ENCODE measurements around the gene HOXD13.

The HOXD13 gene

DNA sequence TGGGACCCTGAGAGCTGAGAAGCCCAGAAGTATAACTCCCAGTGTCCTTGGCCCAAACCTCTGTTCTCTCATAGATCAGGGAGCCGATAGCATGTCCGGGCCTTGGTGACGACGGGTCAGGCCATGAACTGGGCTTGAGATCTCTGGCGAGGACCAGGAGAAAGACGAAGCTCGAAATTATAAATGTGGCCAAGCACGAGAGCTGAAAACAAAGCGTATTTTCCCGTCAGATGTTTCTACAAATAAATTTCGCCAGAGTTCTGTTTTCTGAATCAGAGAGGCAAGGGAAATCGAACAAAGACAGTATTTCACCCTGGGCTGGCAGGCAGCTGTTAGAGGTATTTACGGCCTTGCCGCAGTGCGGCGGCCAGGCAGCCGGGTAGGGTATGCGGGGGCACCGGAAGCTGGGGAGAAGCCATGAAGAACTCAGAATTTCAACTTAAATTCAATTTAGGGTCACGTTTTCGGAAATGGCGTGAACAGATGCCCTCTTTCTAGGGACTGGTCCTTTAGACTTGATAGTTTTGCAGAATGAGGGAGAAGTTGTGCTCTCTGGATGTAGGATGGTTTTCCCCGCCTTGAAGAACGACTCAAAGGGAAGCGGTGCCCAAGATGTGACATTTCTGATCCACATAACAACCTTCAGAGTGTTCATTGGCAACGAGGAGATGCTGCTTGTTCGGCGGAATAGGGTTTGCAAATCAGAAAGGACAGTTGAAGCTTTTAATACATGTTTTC, 46.6 kb downstream of the HOXD13 start:
- peak in 1 of 2 donors; percentile 32 for DNase-seq
- Histone ChIP-seq H3K36me3 (no peaks in the 10 kb centered on the region), H3K27me3 (peaks cover 0 to 16% of the 10 kb centered on the region in 2 donors), H3K4me3 (peak overlapping the region; percentile 48 to 57), H3K9me3 (no peaks in the 10 kb centered on the region), H3K27ac (peak overlapping the region; percentile 57 to 60), H3K4me1 (peaks cover 0 to 39% (median 22%) of the 10 kb centered on the region in 4 donors)
- intact Hi-C loops (cut with DNase I; ENCODE audit: low total_unique reads), result no loop called here
- TF ChIP-seq, protein P1, sequence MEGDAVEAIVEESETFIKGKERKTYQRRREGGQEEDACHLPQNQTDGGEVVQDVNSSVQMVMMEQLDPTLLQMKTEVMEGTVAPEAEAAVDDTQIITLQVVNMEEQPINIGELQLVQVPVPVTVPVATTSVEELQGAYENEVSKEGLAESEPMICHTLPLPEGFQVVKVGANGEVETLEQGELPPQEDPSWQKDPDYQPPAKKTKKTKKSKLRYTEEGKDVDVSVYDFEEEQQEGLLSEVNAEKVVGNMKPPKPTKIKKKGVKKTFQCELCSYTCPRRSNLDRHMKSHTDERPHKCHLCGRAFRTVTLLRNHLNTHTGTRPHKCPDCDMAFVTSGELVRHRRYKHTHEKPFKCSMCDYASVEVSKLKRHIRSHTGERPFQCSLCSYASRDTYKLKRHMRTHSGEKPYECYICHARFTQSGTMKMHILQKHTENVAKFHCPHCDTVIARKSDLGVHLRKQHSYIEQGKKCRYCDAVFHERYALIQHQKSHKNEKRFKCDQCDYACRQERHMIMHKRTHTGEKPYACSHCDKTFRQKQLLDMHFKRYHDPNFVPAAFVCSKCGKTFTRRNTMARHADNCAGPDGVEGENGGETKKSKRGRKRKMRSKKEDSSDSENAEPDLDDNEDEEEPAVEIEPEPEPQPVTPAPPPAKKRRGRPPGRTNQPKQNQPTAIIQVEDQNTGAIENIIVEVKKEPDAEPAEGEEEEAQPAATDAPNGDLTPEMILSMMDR (IDR thresholded peaks at IDR 0.05), result no peak

DNA sequence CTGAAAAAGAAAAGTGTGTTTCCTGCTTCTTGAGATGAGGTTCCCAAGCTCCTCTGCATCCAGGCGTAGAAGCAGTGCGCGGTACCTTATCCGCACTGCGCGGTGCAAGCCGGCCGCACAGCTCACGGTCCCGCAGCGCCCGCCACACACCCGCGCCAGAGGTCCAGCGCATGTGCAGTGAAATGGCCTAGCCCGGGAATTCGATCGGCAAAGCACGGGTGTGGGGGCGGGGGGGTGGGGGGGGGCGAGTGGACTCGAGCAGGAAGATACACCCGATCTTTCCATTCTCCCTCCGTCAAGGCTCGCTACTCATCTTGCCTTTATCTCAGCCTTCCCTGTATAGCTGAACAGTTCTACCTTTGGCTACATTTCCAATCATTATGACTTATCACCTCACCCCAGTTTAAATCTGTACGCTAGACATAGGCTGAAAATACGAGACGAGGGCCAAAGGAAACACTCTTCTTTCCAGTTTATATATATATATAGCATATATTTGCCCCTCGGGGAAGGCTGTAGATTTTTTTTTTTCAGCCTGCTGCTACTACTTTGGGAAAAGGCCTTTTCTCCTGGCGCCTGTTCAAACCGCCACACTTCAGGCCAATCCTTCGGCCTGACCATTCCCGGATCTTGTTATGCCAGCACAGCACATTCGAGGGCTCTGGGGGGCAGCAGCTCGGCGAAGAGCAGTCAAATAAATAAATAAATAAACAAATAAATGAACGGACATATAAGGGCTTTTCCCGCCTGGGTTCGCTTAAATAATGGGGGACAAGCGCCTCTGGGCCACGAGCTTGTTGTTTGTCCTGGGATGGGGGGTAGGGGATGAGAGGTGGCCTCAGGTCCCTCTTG, 47.4 kb downstream of the HOXD13 start:
- H3K27ac ChIP-seq, result peak overlapping the region; percentile 57 to 60
- H3K27me3 ChIP-seq, result peaks cover 0 to 16% of the 10 kb centered on the region in 2 donors
- TF ChIP-seq, protein P1 (IDR thresholded peaks at IDR 0.05), result no peak
- peaks cover 0 to 39% (median 22%) of the 10 kb centered on the region in 4 donors for H3K4me1 ChIP-seq
- no peak for DNase-seq
- no peaks in the 10 kb centered on the region for H3K36me3 ChIP-seq
- no peaks in the 10 kb centered on the region for H3K9me3 ChIP-seq
- peak overlapping the region; percentile 48 to 57 for H3K4me3 ChIP-seq
- intact Hi-C loops (cut with DNase I; ENCODE audit: low total_unique reads), result loop anchor here (2.0 to 5.0 kb wide), 3 partner anchors 315 to 497 kb away; no protein-coding TSS in a partner anchor

DNA sequence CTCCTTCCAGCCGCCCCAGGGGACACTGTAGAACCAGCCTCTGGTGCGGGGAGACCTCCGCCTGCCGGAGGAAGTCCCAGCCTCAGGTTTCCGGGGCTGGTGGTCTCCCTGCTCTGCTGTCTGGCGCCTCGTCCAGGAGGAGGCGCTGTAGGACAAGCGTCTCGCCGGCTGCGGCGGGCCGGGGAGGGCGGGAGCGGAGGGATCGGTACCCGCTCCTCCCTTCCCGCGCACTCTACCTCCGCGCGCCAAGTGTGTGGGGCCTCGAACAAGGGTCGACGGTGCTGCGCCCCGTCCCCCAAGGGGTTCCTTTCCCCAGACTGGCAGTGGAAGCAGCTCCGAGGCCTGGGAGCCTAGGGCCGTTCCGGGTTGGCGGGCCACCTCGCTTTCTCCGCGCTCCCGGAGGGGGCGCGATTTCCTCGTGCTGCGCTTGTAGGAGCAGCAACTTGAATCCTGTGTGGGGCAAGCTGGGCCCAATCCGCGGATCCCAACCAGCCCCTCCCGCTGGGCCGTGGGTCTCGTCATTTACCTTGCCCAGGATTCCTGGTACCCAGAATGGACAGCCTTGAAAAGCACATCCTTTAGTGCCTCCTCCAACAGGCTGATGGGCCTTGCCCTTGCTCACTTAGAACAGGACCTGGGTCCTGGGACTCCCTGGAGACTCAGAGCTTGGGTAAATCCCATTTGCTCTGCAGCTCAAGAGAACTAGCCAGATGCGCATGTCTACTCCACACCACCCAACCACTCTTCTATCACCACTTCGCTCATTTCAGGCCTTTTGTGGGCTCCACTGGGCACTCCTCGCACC, 48.2 kb downstream of the HOXD13 start:
- TF ChIP-seq, protein P1 (IDR thresholded peaks at IDR 0.05), result peak; percentile 94 to 95
- no peaks in the 10 kb centered on the region for H3K9me3 ChIP-seq
- H3K4me1 ChIP-seq, result peaks cover 0 to 34% (median 19%) of the 10 kb centered on the region in 4 donors
- H3K4me3 ChIP-seq, result peak overlapping the region; percentile 48 to 57
- intact Hi-C loops (cut with DNase I; ENCODE audit: low total_unique reads), result loop anchor here (2.0 to 5.0 kb wide), 3 partner anchors 314 to 497 kb away; no protein-coding TSS in a partner anchor
- H3K27ac ChIP-seq, result peak overlapping the region; percentile 57 to 60
- peaks cover 0 to 19% of the 10 kb centered on the region in 2 donors for H3K27me3 ChIP-seq
- no peaks in the 10 kb centered on the region for H3K36me3 ChIP-seq
- DNase-seq, result peak; percentile 51 to 85

DNA sequence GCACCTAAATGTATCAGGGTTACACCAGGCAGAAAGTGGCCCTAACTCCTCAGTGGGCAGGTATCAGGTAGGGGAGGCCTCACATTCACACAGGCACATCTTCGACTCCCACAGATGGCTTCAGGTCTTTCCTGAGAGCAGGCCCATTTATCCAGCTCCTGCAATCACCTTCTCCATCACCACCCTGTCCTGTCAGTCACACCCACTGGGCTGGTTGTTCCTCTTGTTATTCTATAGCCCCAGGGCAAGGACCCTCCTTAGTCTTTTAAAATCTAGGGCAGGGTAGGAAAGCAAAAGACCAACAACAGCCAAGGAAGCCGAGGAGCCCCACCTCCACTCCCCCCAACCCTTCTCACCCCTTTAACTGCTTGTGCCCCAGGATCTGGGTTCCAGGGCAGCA, 49.8 kb downstream of the HOXD13 start:
- intact Hi-C loops (cut with DNase I; ENCODE audit: low total_unique reads), result loop anchor here (5.0 kb wide), 1 partner anchor 495 kb away; no protein-coding TSS in a partner anchor
- Histone ChIP-seq H3K27me3 (peaks cover 0 to 12% of the 10 kb centered on the region in 2 donors), H3K4me3 (no peak overlapping the region), H3K9me3 (no peaks in the 10 kb centered on the region), H3K36me3 (no peaks in the 10 kb centered on the region), H3K4me1 (peaks cover 0 to 21% (median 10%) of the 10 kb centered on the region in 4 donors), H3K27ac (no peak overlapping the region)
- DNase-seq, result no peak
- TF ChIP-seq, protein P1 (IDR thresholded peaks at IDR 0.05), result no peak
